ENCODE data around the gene STAT2. TPM values are rescaled to one million over a fixed set of nuclear protein-coding genes. Genes with fewer than 3 reads are reported as not detected.

STAT2 gene
- total RNA-seq (2012; rRNA removed) (125 and 182 TPM in 2 replicates), polyA plus RNA-seq (2012; rRNA removed) (63.9 and 99.3 TPM in 2 replicates), Bru-seq, nascent RNA (percentile 95 among the genes with signal in this experiment), BruChase-seq, experiment 1, labeled RNA remaining after a 6-hour chase (percentile 99 among the genes with signal in this experiment), BruChase-seq, experiment 2, labeled RNA remaining after a 2-hour chase (percentile 98 among the genes with signal in this experiment)
- polyA plus RNA-seq (2012; cell fraction: cytosol; rRNA removed), result 38.2 and 47.6 TPM in 2 replicates
- 266 and 434 TPM in 2 replicates for polyA plus RNA-seq (2012; cell fraction: nucleus; rRNA removed; ENCODE audit: low replicate concordance)
- long read RNA-seq, partial matches to known transcripts, result 19 of 55 reads
- long read RNA-seq, other reads (novel, unspliced or antisense), result 35 of 55 reads

DNA sequence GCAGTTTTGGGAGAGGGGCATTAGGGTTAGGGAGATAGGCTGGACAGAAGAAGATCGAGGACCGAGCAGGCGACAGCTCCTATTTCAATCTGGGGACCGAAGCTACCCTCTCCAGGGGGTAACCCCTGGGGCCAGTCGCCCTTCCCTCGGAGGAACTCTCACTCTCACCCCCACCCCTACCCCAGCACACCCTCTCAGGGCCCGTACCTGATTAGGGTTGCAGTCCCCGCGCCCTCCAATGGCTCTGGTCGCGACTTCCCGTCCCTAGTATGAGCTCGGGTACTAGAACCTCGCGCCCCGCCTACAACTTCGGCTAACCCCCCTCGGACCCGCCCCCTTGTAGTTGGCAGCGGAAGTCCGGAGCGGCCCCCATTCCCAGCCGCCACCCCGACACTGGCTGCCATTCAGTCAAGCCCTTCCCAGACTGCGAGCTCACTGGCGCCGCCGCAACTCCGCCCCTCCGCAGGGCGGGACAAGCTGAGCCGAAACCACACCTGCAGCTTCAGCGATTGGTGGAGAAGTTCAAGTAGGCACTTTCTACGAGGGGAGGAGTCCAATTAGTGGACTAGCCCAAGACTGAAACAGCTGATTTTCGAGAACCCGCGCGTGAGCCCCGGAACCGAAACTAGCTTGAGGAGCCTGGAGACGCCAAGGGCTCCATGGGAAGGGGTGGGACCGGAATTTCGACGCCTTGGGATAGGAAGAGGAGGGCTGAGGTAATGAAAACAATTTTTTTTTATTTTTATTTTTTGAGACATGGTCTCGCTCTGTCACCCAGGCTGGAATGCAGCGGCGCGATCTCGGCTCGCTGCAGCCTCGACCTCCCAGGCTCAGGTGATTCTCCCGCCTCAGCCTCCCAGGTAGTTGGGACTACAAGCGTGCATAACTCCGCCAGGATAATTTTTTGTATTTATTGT is at the start of gene STAT2:
Gene STAT2, minus strand, starts transcription at position 257 of the 917 bp plus-strand sequence. CDS start 3,536 bp downstream, outside the sequence.
- 0% methylated on average over 19 of the region's 54 CpGs; no CpG with 5 or more reads in 1 of the 2 experiments for WGBS, 2 experiments (ENCODE audit: extremely low coverage in 2 of 2, insufficient read length in 1 of 2)
- ATAC-seq (ENCODE audit: low read depth) (peak; percentile 97), DNase-seq (peak; percentile 100)
- Histone ChIP-seq H4K91ac (ENCODE audit: insufficient read depth, low read depth, low read length) (peak within 1 kb of the TSS; percentile 80), H3K4me2 (ENCODE audit: low read depth, low read length) (peak within 1 kb of the TSS; percentile 88), H3K14ac (replicated peaks; ENCODE audit: low read depth, low read length) (peak within 1 kb of the TSS; percentile 96), H2BK20ac (ENCODE audit: low read depth, low read length) (peak within 1 kb of the TSS; percentile 23; the same call in 1 of the 2 replicates), H3K23ac (ENCODE audit: low read depth, low read length) (peak within 1 kb of the TSS; percentile 97), H3K9me3 (ENCODE audit: control insufficient read depth, insufficient read depth, low read length) (no peaks in the 10 kb centered on the region), H4K20me1 (ENCODE audit: insufficient read depth, low read length) (peaks cover 24% of the 10 kb centered on the region; the same call in 1 of the 2 replicates), H3K18ac (ENCODE audit: low read depth, low read length) (peak within 1 kb of the TSS; percentile 77), H3K36me3 (ENCODE audit: control insufficient read depth, insufficient read depth, low read length) (peaks cover 15% of the 10 kb centered on the region), H2AFZ (replicated peaks; ENCODE audit: low read length, poor library complexity) (peak within 1 kb of the TSS; percentile 92), H3K27ac (ENCODE audit: insufficient read depth, low read length) (peak within 1 kb of the TSS; percentile 85), H2BK15ac (ENCODE audit: low read depth, low read length) (peak within 1 kb of the TSS; percentile 62; the same call in 1 of the 3 replicates), H3K4me1 (ENCODE audit: control insufficient read depth, insufficient read depth, low read length) (no peaks in the 10 kb centered on the region), H3K9ac (ENCODE audit: low read depth, low read length) (peak within 1 kb of the TSS; percentile 93), H3K4me3 (ENCODE audit: insufficient read depth, low read depth, low read length) (peak within 1 kb of the TSS; percentile 62), H2AK9ac (replicated peaks; ENCODE audit: low read depth, low read length, poor library complexity) (peak within 1 kb of the TSS; percentile 97), H2AK5ac (ENCODE audit: low read depth, low read length) (peak within 1 kb of the TSS; percentile 86), H3K79me1 (ENCODE audit: low read depth in 1 of 2, low read length in 2 of 2) (peaks cover 14 to 42% of the 10 kb centered on the region in 2 experiments), H2BK5ac (ENCODE audit: low read depth, low read length, poor library complexity, severe bottlenecking) (peak within 1 kb of the TSS; percentile 83), H3K27me3 (ENCODE audit: control insufficient read depth, insufficient read depth, low read length) (no peaks in the 10 kb centered on the region), H4K5ac (ENCODE audit: low read depth, low read length) (peak within 1 kb of the TSS; percentile 53), H4K8ac (ENCODE audit: low read depth in 2 of 2, low read length in 2 of 2) (peak within 1 kb of the TSS; percentile 42 to 98), H3K56ac (ENCODE audit: extremely low read depth, insufficient read depth, low read length) (peak within 1 kb of the TSS; percentile 94), H3K4ac (ENCODE audit: low read depth, low read length) (peak within 1 kb of the TSS; percentile 94), H2BK120ac (ENCODE audit: low read depth, low read length) (peak within 1 kb of the TSS; percentile 48), H3K9me1 (ENCODE audit: insufficient read depth, low read length) (peaks cover 8% of the 10 kb centered on the region; the same call in 1 of the 2 replicates)
- in situ Hi-C loops (cut with MboI; ENCODE audit: low sequenced_read_pairs), result loop anchor here (10.0 kb wide), 1 partner anchor 105 kb away; the partner anchor contains the start of gene SPRYD4
- no peak for TF ChIP-seq FOS (IDR thresholded peaks at IDR 0.05; ENCODE audit: low read depth, low read length)
- TF ChIP-seq MAZ (IDR thresholded peaks at IDR 0.05; ENCODE audit: borderline replicate concordance, low read depth, low read length), result peak; percentile 92
- TF ChIP-seq, protein P1, sequence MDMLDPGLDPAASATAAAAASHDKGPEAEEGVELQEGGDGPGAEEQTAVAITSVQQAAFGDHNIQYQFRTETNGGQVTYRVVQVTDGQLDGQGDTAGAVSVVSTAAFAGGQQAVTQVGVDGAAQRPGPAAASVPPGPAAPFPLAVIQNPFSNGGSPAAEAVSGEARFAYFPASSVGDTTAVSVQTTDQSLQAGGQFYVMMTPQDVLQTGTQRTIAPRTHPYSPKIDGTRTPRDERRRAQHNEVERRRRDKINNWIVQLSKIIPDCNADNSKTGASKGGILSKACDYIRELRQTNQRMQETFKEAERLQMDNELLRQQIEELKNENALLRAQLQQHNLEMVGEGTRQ (IDR thresholded peaks at IDR 0.05; ENCODE audit: low read depth, low read length), result peak; percentile 42; the same call in 1 of the 2 replicates
- no peak for TF ChIP-seq CEBPB (IDR thresholded peaks at IDR 0.05; ENCODE audit: low read depth, low read length)
- TF ChIP-seq POLR2A (IDR thresholded peaks at IDR 0.05; ENCODE audit: low read depth, low read length), result peak; percentile 65; the same call in 1 of the 2 replicates
- TF ChIP-seq MAFK (IDR thresholded peaks at IDR 0.05; ENCODE audit: low read depth, low read length), result peak; percentile 37; the same call in 1 of the 2 replicates
- TF ChIP-seq MXI1 (IDR thresholded peaks at IDR 0.05; ENCODE audit: borderline replicate concordance, low read depth, low read length), result 0 out of 2 replicates have a peak, but pooled peaks have one; percentile 45
- TF ChIP-seq BHLHE40 (IDR thresholded peaks at IDR 0.05; ENCODE audit: low read depth, low read length), result peak; percentile 86
- ChIA-PET CTCF (interaction anchor here (0.8 to 1.4 kb wide), 3 partner anchors 17 to 65 kb away, joined by 3 to 4 read pairs (median 4); no protein-coding TSS in a partner anchor), POLR2A (ENCODE audit: unreplicated experiment) (interaction anchor here (0.5 to 1.3 kb wide), 3 partner anchors 44 to 1234 kb away, joined by 3 read pairs; partner anchors contain the start of gene TIMELESS)
- intact Hi-C loops (cut with micrococcal nuclease), result loop anchor here (1.0 kb wide), 1 partner anchor 104 kb away; no protein-coding TSS in a partner anchor
- dilution Hi-C loops (cut with HindIII; ENCODE audit: low sequenced_read_pairs, unreplicated experiment), result no loop called here
- no TSS peak for BruUV-seq (replicated peaks)

Data from IMR-90 (cell line).